GM18511 (cell line): ENCODE data around the gene CNIH3.

ENCODE experiments used
- ATAC-seq: cut with Tn5 transposase; IDR thresholded peaks from one replicate; pipeline ENCODE4 v1.9.1; 2021; ENCODE audit warnings: mild to moderate bottlenecking, moderate library complexity; ENCODE audit not compliant: unreplicated experiment

The CNIH3 gene

GRCh38 chr1:224640587-224640986, 24.5 kb downstream of the CNIH3 start:
- no peak for ATAC-seq

GRCh38 chr1:224641030-224641429, 24.9 kb downstream of the CNIH3 start:
- no peak for ATAC-seq

DNA sequence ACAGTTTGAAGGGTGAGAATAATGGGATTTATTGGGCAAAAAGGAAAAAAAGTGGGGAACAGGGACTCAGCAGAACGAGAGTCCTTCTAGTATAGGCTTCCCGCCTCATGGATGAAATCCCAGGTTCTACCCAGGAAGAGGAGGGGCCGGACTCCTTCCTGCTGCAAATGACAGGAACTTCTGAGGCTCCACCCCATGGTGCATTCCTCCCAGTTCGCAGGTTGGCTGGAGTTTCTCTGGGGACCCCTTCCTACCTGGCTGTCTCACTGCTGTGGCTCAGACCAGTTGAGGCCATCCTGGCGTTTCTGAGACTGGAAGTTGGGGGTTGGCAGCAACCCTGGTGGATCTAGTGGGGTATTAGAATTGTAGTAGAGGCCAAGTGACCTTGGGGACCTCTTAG, 27.5 kb downstream of the CNIH3 start:
- no peak for ATAC-seq

DNA sequence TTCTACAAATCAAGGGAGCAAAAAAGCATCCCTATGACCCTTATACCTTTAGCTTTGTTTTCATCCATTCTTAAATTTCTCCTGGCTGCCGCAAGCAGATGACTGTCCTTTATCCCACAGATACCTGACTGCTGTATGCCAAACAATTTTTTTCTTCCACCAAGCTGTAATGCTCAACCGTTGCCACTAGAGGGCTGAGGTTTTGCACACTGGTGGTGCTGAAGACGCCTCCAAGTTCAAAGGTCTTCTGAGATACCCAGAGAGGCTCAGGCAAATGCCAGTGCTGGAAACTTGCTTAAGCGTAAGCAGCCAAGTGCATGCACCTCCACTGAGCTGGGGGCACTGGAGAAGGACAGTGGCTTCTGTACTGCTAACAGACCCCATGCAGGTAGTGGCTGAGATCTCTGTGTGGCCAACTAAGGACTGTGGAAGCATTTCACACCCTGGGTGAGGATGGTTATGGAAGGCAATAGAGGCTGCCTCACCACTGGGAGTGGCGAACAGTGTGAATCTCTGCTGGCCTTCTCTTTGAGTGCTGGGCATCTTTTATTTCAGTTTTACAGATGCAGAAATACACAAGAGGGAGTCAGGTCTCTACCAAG, 28.5 kb downstream of the CNIH3 start:
- peak; percentile 64 for ATAC-seq

DNA sequence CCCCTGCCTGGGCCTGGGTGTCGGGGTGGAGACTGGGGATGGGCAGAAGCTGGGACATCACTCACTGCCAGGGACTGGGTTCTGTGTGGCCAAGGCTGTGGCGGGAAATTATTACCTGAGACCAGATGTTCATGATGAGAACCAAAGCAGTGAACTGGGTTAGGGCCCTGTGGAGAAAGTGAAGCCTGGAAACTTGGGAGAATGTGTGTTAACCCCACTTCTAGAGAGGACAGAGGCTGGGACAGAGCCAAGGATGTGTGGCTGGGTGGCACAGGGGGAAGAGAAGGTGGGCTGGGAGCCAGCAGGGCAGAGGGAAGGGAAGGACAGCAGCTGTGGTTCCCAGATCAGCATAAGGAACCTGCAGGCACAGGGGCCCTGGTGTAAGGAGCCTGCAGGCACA, 31.3 kb downstream of the CNIH3 start:
- ATAC-seq: no peak

GRCh38 chr1:224650290-224650689, 34.2 kb downstream of the CNIH3 start:
- ATAC-seq: no peak

GRCh38 chr1:224651188-224651587, 35.1 kb downstream of the CNIH3 start:
- no peak for ATAC-seq

DNA sequence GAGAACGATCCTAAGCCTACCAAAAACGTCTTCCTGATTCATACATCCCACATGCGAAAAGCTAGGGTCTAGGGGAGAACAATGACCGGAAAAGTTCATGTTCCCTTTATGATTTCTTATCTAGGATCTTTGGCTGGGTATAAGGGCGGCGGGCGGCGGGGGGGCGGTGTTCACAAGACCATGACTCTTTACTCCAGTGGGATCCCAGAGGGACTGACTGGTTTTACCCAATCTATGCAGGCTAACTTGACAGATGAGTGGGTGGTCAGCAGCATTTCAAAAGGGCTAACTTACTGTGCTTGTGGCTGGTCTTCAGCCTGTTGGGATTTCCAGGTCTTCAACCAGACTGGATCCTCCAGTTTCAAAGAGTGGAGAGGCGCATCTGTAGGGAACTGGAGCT, 40.3 kb downstream of the CNIH3 start:
- ATAC-seq: no peak

DNA sequence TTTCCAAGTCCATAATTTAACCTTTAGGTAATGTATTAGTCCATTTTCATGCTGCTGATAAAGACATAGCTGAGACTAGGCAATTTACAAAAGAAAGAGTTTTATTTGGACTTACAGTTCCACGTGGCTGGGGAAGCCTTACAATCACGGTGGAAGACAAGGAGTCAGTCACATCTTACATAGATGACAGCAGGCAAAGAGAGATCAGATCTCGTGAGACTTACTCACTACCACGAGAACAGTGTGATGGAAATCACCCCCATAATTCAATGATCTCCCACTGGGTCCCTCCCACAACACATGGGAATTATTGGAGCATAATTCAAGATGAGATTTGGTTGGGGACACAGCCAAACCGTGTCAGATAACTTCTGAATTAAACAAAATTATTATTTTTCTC, 44.0 kb downstream of the CNIH3 start:
- ATAC-seq: no peak

DNA sequence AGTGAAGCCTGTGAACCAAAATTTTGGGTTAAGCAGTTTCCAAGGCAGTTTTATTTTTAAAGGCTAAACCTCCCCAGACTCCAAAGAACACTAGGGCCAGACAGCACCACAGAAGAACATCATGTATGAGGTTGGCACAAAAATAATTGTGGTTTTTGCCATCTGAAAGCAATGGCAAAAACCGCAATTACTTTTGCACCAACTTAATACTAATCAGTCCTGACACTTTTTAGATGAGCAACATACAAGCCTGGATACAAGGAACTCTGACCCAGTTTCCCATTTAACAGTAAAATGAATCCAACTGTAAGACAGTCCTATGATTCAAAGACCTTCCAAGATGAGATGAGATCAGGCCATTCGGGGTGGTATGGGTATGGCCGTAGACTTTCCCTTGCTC, 46.8 kb downstream of the CNIH3 start:
- no peak for ATAC-seq

- no peak for ATAC-seq
Observed at GRCh38 chr1:224665016-224665415, 48.9 kb downstream of the CNIH3 start.

DNA sequence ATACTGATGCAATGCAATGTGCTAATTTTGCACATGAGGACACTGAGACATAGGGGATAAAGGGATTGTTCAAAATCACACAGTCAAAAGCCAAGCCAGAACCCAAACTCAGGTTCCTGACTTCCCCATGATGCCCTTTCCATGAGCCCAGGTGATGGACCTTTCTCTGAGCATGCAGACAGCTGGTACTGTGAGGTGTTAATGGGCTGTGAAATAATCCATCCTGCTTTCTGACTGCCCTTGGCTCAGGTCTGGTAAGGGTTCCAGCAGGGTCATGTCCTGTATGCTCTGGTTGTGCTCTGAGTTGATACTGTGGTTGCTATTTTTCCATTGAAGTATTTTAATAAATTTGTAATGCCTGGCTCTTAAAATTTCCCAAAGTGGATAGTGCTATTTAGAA, 50.0 kb downstream of the CNIH3 start:
- no peak for ATAC-seq

DNA sequence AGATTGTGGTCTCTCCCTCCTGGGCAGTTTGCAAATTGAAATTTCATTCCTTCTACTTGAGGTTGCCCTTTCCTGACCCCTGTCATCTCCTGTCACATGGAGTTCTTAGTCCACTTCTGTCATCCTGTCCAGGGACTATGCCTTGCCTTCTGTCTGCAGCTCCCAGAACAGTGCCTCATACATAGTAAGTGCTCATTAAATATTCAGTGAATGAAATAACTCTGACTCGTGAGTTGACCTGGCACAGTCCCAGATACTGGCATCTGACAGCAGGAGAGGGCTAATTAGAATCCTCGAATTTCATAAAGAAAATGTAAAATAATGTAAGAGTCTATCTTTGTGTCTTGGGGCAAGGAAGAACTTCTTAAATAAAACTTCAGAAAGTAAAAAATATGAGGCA, 50.8 kb downstream of the CNIH3 start:
- ATAC-seq: no peak

- no peak for ATAC-seq
Observed at GRCh38 chr1:224668984-224669383, 52.9 kb downstream of the CNIH3 start.

DNA sequence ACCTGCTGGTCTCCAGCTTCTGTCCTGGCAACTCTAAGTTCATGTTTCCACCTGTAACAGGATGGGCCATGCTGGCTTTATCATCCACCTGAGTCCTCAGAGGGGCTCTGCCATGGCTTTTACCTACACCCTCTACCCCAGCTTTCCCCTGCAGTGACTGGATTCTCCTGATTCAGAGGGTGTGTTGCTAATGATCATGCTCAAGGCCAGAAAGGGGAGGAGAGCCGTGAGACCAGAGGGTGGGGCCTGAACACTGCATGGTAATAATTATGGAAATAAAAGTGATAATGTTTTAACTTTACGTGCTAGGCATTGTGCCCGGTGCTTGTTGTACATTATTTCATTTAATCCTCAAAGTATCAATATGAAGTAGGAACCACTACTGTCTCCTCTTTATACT, 53.3 kb downstream of the CNIH3 start:
- ATAC-seq: no peak

DNA sequence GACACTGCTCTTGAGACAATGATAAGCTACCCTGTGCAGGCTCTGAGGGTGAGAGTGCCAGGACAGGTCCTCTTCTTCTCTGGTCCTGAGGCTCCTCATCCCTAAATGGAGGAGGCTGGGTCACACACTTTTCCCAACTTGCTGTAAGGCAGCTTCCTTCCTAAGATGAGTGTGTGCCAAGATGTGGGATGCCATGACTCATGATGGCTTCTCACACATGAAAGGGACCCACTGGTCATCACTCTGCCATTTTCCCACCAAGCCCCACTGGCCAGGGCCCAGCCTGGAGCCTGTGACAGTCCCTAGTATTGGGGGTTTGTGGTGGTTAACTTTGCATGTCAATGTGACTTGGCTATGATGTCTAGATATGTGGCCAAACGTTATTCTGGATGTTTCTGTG, 54.4 kb downstream of the CNIH3 start:
- no peak for ATAC-seq

DNA sequence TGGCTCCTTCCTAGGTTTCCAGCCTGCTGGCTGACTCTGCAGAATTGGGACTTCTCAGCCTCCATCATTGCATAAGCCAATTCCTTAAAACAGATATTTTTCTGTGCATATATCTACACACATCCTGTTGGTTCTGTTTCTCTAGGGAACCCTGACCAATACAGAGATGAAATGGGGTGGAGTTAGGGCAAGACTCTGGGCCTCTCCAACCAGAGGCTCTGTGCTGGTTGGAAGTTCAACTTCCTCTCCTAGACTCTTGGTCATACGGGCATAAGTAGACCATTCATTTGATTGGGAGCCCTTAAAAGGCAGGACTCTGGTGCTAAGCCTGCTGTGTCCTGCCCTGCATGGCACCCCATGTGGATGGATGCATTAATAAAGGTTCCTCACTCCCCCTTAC, 55.0 kb downstream of the CNIH3 start:
- no peak for ATAC-seq

DNA sequence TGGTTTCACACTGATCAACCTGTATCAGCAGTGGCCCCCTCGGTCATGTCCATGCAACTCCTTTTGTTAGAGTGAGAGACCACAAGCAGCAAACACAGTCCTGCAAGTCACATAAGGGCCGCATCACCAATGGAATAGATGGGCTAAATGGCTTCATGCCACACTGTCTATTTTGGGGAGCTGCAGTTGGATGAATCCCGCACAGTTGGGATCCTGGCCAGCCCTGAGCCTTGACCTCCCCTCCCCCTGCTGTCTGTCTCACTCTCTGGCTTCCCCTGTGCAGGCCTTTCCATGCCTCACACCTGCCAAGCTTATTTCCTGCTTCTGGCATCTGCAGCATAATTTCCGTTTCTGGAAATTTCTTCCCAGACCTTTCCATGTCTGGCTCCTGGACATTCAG, 57.0 kb downstream of the CNIH3 start:
- no peak for ATAC-seq

GRCh38 chr1:224675590-224675989, 59.5 kb downstream of the CNIH3 start:
- ATAC-seq: peak; percentile 53

- ATAC-seq: no peak
Observed at GRCh38 chr1:224676551-224676950, 60.4 kb downstream of the CNIH3 start.

DNA sequence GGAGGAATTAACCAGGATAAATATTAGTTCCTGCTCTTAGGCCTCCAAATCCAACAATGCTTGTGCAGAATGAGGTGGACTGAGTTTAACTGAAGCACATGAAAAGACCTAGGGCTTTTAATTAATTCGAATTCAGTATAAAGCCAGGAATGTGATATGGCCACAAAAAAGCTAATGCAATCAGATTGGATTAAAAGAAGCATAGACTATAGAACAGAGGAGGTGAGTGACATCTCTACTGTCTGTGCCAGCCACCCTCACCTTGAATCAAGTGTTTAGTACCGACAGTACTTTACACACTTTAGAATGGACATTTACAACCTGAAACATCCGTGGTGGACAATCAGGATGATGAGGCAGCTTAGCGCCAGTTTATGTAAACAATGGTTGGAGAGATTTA, 62.1 kb downstream of the CNIH3 start:
- no peak for ATAC-seq

GRCh38 chr1:224679606-224680005, 63.5 kb downstream of the CNIH3 start:
- ATAC-seq: no peak

DNA sequence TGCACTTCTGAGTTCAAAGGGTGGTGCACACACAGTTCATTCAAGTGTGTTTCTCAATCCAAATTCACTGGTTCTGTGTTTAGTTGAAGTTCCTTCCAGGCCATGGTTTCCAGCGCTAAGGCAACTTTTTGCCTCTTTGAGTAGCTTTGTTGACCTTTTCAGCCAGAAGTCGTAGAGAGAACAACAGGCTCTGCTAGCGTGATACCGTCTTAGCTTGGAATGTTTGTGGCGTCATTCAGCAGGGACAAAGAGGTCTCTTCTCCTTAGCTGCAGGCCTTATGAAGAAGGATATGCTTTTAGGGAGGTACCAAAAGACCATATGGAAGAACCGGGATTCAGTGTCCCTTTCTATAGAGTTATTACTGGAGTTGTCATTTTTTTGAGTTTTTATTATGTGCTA, 65.7 kb downstream of the CNIH3 start:
- ATAC-seq: no peak

DNA sequence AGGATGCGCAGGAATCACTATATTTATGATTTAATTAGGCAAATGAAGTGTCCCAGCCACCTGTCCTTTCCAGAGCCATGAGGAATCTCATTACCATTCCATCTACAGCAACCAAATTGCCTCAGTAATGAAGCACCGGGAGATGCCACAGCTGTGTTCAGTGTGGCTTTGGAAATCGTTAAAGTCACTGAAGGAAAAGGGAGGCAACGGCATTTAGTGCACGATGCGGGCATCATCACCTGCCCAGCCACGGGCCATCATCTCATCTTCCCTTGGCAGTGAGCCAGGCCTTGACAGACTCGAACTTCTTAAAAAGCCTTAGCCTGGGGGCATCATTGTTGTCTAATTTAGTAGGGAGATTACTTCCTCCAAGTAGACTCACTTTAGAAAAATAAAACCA, 67.8 kb downstream of the CNIH3 start:
- ATAC-seq: no peak
